IPS DF 4.7 (cell line): ENCODE measurements around the gene RPS24.
"Not testable (repeated sequence)": the region's sequence is repeated elsewhere in the genome, so short reads cannot be mapped to it uniquely, and the experiment has no call there.

Experiments
- DNase-seq: peaks from one replicate; pipeline ENCODE4 v3.0.0-alpha.2; 2013; ENCODE audit warnings: low spot score; ENCODE audit errors: extremely low read depth

Gene RPS24

GRCh38 chr10:78049851-78050250, 16.2 kb downstream of the RPS24 start:
- no peak for DNase-seq

GRCh38 chr10:78053211-78053868, 19.7 kb downstream of the RPS24 start:
- DNase-seq: no peak

DNA sequence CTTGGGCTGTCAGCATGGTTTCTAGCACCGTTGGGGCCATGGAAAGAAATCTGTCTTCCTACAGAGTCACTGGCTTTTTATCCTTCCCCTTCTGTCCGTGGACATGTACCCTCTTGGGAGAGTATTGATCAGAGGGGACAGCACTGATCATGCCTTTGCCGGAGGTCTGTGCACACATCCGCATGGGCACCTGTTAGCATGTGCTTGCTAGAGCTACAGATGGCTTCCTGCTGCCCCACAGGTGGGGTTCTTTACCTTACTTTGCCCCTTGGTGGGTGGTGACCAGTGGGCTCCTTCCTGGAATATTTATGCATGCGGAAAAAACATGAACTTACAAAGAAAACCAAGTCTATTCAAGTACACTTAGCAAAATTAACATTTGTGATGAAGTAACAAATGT, 24.9 kb downstream of the RPS24 start:
- no peak for DNase-seq

DNA sequence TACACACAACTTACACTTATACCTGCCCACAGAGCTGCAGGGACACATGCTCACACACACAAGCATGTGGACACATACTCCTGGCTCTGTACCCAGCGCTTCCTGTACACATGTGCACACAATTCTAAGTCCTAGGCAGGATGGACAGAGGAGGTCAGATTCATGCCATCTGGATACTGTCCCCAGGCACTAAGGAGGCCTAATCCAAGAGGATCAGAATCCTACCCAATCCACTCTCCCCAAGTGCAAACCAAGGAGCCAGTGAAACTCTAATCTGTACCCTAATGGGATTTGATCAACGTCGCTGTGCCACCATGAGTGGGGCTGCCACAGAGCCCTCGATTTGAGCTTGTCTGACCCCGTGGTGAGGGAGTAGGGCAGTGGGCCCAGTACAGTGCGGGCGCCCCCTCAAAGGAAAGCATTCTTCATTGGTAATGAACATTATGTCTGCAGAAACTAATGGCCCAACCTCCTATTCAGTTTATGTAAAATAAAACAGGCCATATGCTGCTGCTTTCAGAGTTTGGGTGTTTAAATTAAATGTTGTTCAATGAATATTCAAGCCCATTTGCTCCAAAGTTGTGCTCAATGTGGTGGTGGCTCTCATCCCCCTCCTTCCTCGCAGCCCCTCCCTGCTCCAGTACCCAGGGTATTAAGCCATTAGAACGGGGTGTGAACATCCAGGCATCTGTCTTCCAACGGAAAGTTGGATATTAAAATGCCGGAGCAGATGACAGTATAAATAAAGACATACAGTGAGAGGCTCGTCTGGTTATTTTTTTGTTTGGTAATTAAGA, 26.4 kb downstream of the RPS24 start:
- DNase-seq: no peak

DNA sequence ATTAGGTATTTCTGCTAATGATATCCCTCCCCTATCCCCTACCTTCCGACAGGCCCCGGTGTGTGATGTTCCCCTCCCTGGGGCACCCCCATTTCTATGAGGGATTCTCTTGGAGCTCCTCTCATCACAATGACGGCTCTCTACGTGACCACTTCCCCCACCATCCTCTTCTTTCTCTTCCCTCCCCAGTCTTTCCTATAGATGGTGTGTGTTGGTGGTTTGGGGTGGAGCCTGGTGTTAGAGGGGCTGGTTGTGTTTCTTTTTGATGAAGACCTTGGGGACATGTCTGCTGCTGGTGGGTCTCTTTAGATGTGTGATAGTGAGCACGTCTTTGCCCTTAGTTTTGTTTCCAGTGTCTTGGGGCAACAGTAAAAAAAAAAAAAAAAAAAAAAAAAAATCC, 28.6 kb downstream of the RPS24 start:
- no peak for DNase-seq

GRCh38 chr10:78063236-78063635, 29.6 kb downstream of the RPS24 start:
- DNase-seq: no peak

- not testable (repeated sequence) for DNase-seq
Measured at GRCh38 chr10:78064919-78065318, 31.3 kb downstream of the RPS24 start.

GRCh38 chr10:78065611-78066010, 31.9 kb downstream of the RPS24 start:
- no peak for DNase-seq

- no peak for DNase-seq
Measured at GRCh38 chr10:78066012-78066411, 32.3 kb downstream of the RPS24 start.

GRCh38 chr10:78066728-78067430, 33.2 kb downstream of the RPS24 start:
- DNase-seq: no peak

DNA sequence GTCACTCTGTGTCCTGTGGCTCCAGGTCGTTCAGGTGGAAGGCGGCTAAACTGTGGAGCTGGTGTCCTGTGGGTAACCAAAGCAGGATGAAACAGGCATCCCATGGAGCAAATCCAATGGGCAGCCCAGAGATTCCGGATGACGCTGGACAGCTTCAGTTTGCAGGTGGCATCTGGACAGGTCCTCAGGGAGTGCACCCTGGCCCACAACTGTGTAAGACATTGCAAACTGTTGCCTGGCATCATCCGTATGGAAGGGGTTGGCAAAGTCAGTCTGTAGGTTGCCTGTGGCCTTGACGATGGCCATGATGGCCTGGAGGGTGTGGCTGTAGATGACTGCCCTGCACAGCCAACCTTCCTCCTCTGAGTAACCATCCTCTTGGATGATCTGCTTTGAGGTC, 35.5 kb downstream of the RPS24 start:
- no peak for DNase-seq

- DNase-seq: not testable (repeated sequence)
Measured at GRCh38 chr10:78070064-78070463, 36.4 kb downstream of the RPS24 start.

- DNase-seq: no peak
Measured at GRCh38 chr10:78070726-78071125, 37.1 kb downstream of the RPS24 start.

- no peak for DNase-seq
Measured at GRCh38 chr10:78071140-78071856, 37.6 kb downstream of the RPS24 start.

- no peak for DNase-seq
Measured at GRCh38 chr10:78071857-78072179, 38.2 kb downstream of the RPS24 start.

DNA sequence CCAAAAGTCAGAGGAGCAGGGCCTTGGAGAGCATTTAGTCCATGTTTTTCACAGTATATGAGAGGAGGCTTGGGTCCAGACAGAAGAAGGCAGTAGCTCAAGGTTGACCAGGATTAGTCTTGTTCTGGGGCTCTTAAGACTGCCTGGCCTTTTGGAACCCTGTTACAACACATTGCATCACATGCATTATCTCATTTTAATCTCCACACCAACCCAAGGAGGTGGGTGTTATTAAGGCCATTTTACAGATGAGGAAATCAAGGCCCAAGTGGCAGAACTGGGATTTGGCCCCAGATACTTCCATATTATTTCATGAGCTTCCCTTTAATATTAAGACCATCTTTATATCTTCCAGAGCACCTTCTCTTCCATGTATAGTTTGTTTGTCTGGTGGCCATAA, 38.8 kb downstream of the RPS24 start:
- DNase-seq: no peak

DNA sequence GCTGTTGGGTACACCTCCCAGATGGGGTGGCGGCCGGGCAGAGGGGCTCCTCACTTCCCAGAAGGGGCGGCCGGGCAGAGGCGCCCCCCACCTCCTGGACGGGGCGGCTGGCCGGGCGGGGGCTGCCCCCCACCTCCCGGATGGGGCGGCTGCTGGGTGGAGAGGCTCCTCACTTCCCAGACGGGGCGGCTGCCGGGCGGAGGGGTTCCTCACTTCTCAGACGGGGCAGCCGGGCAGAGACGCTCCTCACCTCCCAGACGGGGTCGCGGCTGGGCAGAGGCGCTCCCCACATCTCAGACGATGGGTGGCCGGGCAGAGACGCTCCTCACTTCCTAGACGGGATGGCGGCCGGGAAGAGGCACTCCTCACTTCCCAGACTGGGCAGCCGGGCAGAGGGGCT, 42.1 kb downstream of the RPS24 start:
- not testable (repeated sequence) for DNase-seq

DNA sequence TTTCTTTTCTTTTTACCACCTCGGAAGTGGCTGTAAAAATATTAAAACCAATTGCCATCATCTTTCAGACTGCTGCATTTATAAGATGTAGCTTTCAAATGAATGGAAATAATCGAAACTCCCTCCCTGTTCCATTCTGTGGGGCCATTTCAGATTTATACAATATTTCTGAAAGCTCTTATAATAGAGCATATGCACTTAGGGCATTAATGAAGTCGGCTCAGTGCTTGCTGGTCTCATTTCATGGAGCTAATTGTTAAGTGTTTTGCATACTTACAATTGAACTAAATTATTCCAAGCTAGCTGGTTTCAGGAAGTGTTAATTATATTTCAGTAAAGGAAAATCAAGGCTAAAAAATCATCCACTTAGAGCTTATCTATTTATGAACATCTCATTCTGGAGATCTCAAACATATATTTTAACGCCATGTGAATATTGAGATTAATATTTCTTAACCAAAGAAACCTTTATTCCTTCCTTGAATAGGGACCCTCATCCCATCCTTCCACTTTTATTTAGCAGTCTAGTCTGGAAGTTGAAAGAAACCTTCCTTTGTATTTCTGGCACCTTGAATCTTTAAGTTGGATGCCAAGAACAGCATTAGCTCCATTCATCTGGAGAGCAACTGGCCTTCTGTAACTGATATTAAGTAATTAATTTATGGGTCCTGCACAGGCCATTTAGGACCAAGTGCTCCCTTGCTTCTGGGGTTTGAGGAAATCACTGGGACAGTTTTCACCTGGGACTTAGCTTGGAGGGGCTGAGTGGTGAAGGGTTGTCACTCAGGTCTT, 45.1 kb downstream of the RPS24 start:
- no peak for DNase-seq

DNA sequence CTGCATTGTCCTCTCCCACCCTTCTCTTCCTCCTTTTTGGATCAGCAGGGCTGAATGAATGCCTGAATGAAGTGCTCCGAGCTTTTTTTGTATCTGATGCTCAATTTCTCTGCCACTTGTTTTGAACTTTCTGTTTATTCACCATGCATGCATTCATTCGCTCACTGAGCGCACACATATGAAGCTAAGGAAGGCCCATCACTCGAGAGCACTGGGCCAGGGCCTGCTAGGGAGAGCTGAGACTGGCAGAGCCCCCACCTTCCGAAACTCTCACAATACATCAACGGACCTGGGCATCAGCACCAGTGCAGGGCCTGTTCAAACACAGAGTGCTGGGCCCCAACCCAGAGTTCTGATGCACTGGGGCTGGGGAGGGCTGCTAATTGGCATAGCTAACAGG, 45.7 kb downstream of the RPS24 start:
- no peak for DNase-seq

GRCh38 chr10:78081292-78081691, 47.6 kb downstream of the RPS24 start:
- no peak for DNase-seq

- no peak for DNase-seq
Measured at GRCh38 chr10:78082636-78083035, 49.0 kb downstream of the RPS24 start.
